Brain pericyte (primary cell): ENCODE data around the gene IGFL1.
"Not testable (repeated sequence)": the region's sequence is repeated elsewhere in the genome, so short reads cannot be mapped to it uniquely, and the experiment has no call there.

ENCODE experiments used
- DNase-seq: peaks from one replicate; pipeline ENCODE4 v3.0.0-alpha.2; 2012; ENCODE audit warnings: low read depth, low spot score

The IGFL1 gene

GRCh38 chr19:46221981-46222610 is 7.4 kb upstream of the IGFL1 start:
- no peak for DNase-seq

GRCh38 chr19:46223787-46224186 is 5.8 kb upstream of the IGFL1 start:
- DNase-seq, result not testable (repeated sequence)

DNA sequence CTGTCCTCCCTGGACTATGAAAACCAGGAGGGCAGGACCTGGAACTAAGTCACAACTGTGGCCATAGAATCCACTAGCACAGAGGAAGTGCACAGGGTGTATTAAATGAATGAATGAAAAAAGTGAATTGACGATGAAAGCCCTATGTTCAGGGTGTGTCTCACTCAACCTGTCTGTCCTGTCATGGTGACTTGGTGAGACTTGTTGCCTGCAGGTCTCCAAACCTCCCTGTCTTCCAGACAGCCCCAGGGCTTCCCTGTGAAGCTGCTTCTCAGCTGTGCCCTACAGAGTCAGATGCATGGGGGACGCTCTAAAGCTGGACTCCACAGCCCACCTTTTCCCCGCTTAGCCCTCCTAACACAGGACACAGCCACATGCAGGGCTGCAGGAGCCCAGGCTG is 4.8 kb upstream of the IGFL1 start:
- no peak for DNase-seq

GRCh38 chr19:46225558-46226004 is 4.0 kb upstream of the IGFL1 start:
- DNase-seq, result no peak

- DNase-seq, result no peak
Measured at GRCh38 chr19:46226438-46226973, 3.0 kb upstream of the IGFL1 start.

GRCh38 chr19:46232029-46232428 is 2.5 kb downstream of the IGFL1 start:
- DNase-seq, result no peak

DNA sequence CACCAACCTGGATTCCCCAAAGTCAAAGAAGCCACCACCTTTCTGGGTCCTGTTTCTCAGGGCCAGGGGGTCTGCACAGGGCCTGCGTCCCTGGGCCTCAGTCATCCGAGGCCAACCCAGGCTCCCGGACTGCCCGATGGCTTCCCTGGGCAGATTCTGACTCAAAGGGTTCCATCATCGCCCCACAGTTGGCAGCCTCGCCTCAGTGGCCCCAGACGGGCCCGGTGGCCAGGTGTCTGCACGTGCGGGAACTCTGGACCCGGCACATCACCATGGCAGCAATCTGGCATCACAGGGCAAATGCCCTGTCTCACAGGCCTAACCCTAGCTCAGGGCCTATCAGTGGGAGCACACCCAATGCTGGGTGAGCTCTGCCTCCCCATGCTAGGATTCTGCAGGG is 2.9 kb downstream of the IGFL1 start:
- no peak for DNase-seq

DNA sequence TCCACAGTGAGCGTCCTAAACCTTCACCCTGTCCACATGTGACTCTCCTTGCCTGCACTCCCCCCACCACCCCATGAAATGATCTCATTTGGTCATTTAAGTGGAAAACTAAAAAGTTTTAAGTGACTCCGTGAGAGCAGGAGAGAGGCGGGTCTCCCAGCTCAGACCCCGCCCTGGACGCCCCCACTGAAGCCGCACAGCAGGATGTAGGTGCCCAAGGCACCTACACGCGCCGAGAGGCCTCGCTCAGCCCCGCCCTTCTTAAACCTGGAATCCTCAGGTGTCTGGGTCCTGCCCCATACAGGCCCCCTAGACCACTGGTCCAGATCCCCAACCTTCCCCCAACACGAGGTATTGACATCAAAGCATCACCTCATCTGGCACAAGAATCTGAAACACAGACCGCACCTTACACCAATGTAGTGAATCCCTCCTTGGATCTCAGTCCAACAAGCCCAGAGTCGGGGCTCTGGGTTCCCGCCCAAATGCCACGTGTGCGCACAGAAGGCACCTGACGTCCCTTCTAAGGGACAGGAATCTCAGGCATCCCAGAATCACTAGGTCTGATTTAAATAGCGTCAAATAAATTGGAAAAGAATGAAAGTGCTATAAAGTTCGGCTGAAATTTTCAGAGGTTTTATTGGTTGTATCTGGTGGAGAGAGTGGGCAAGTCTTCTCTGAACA is 3.5 kb downstream of the IGFL1 start:
- DNase-seq, result no peak

DNA sequence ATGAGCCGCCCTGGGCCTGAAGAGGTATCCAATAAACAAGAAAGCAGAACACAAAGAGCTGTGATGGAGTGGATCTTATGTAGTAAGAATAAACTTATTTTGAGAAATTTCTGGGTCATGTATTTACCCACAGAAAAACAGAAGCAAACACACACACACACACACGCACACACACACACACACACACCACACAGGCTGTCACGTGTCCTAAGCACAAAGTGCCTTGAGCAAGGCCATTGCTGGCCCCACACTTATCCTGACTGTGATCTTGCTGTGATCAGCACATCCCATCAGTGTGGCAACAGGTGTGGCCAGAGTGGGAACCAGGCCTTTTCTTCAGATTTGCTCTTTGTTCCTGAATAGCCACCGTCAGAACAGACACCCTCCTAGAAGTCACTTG is 4.3 kb downstream of the IGFL1 start:
- DNase-seq, result not testable (repeated sequence)

DNA sequence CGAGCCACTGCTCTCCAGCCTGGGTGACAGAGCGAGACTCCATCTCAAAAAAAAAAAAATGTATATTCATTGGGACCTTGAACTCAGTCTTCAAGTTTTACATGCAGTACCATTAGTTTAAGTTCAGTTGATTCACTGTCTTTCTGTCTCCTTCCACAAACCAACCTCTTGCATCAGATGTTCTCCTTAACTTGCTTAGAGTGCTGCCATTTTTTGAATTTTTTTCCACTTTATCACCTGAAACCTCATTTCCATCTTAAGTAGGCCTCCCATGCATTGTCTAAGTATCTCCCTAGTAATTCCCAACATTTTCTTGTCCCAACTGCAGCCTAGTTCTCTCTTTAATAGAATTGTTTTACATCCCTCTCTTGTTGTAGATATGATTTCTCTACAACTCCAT is 8.6 kb downstream of the IGFL1 start:
- not testable (repeated sequence) for DNase-seq

- no peak for DNase-seq
Measured at GRCh38 chr19:46239193-46240024, 9.9 kb downstream of the IGFL1 start.

DNA sequence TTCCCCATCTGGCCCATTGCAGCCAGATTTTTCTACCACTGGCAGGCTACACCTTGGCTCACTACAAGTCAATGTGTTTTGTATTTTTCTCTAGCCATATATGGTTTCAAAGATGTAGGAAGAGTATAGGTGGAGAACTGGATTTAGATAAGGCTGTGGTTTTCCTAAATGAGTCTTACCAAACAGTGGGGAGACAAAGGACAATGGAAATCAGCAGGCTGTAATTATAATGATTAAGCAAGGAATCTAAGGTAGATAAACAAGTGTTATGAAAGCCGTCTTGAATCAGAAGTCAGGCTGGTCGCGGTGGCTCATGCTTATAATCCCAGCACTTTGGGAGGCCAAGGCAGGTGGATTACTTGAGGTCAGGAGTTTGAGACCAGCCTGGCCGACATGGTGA is 11.2 kb downstream of the IGFL1 start:
- no peak for DNase-seq

DNA sequence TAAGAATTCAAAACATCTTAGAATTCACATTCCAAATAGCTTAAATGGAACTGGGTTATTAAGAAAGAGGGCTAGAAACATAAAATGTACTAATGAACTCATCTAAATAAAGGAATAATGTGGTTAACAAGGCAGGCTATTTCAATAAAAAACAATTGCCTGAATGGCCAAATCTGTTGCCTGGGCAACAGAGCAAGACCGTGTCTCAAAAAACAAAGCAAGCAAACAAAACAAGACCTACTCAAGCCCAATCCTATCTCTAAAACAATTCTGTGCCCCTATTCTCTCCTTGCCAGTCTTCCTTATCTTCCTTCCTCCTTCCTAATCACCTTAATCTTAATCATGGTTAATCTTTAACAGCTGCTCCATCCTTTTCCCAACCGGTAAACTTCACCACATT is 12.1 kb downstream of the IGFL1 start:
- DNase-seq, result no peak

- not testable (repeated sequence) for DNase-seq
Measured at GRCh38 chr19:46243081-46243654, 13.6 kb downstream of the IGFL1 start.

GRCh38 chr19:46250076-46250735 is 20.7 kb downstream of the IGFL1 start:
- DNase-seq, result no peak

DNA sequence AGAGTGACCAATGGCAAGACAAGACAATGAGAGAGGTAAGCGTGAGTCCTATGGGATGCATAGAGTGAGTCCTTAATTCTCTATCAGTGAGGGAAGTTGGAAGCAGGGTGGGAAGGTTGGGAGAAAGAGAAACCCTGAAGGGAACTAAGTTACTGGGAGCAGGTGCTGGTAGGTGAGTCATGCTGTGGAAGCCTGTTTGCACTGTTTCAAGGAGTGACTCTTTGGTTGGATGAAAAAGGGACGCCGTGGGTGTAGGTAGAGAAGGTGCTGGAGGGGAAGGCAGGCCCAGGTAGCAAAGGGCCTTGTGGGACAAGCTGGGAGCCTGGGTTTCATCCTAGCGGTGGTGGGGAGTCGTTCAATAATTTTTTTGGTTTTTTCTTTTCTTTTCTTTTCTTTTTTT is 21.9 kb downstream of the IGFL1 start:
- DNase-seq, result no peak

DNA sequence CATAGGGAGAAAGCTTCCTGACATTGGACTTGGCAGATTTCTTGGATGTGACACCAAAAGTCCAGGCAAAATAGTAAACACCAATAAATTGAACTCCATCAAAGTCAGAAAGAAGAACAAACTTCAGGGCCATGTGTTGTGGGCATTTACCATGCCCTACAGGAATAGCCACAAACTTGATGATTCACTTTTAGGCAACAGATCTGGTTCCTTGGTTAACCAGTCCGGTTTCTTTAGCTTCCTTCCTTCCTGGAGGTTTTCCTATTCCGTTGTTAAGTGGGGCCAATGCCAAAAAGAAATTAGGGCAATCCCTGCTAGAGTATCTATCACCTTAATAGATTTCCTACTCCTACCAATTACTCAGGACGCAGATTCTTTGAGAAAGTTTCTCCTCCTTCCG is 25.2 kb downstream of the IGFL1 start:
- DNase-seq, result no peak

DNA sequence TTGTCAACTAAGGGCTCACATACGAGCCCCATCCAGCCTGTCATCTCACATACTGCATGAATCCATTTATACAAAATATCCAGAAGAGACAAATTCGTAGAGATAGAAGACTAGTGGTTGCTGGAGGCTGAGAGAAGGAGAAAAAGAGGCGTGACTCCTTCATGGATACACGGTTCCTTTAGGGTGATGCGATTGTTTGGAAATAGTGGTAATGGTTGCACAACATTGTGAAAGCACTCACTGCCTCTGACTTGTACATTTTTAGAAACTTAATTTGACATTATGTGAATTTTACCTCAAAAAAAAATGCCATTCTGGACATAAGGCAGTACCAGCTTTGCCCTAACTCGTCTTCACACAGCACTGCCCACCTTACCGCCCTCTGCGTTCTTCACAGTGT is 27.3 kb downstream of the IGFL1 start:
- no peak for DNase-seq

GRCh38 chr19:46261501-46261900 is 32.0 kb downstream of the IGFL1 start:
- DNase-seq, result not testable (repeated sequence)

- DNase-seq, result not testable (repeated sequence)
Measured at GRCh38 chr19:46262684-46263296, 33.2 kb downstream of the IGFL1 start.

DNA sequence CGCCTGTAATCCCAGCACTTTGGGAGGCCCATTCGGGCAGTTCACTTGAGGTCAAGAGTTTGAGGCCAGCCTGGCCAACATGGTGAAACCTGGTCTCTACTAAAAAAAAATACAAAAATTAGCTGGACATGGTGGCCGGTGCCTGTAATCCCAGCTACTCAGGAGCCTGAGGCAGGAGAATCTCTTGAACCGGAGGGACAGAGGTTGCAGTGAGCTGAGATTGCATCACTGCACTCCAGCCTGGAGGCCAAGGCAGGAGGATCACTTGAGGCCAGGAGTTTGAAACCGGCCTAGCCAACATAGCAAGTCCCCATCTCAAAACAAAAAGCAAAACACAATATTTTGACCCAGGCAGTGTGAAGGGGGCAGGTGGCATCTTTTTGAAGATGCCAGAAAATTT is 35.3 kb downstream of the IGFL1 start:
- DNase-seq, result not testable (repeated sequence)
